Measurements from ENCODE around the gene KRTAP12-1. TPM values are rescaled to one million over a fixed set of nuclear protein-coding genes. Genes with fewer than 3 reads are reported as not detected.

Gene KRTAP12-1
- total RNA-seq, 2 donors from 2014 or later, result not detected

- Histone ChIP-seq H3K9me3 (no peaks in the 10 kb centered on the region), H3K4me1 (no peaks in the 10 kb centered on the region), H3K27me3 (peaks cover 0 to 6% of the 10 kb centered on the region in 2 donors), H3K36me3 (replicated peaks in 1 of 2; ENCODE audit: insufficient read depth in 1 of 2, low read depth in 2 of 2) (no peaks in the 10 kb centered on the region), H3K4me3 (no peak overlapping the region), H3K27ac (no peak overlapping the region)
- ATAC-seq (no peak), DNase-seq (no peak)
- TF ChIP-seq POLR2A (IDR thresholded peaks at IDR 0.05), result no peak
- TF ChIP-seq, protein P1, sequence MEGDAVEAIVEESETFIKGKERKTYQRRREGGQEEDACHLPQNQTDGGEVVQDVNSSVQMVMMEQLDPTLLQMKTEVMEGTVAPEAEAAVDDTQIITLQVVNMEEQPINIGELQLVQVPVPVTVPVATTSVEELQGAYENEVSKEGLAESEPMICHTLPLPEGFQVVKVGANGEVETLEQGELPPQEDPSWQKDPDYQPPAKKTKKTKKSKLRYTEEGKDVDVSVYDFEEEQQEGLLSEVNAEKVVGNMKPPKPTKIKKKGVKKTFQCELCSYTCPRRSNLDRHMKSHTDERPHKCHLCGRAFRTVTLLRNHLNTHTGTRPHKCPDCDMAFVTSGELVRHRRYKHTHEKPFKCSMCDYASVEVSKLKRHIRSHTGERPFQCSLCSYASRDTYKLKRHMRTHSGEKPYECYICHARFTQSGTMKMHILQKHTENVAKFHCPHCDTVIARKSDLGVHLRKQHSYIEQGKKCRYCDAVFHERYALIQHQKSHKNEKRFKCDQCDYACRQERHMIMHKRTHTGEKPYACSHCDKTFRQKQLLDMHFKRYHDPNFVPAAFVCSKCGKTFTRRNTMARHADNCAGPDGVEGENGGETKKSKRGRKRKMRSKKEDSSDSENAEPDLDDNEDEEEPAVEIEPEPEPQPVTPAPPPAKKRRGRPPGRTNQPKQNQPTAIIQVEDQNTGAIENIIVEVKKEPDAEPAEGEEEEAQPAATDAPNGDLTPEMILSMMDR (IDR thresholded peaks at IDR 0.05), result no peak
- 56 to 63% methylated on average over 6 of the region's 6 CpGs for WGBS, 2 donors
- intact Hi-C loops (cut with DNase I), result no loop called here
Observed at GRCh38 chr21:44718571-44718970, 36.6 kb upstream of the KRTAP12-1 start.

- DNase-seq (no peak), ATAC-seq (no peak)
- H3K36me3 ChIP-seq (replicated peaks in 1 of 2; ENCODE audit: insufficient read depth in 1 of 2, low read depth in 2 of 2), result no peaks in the 10 kb centered on the region
- H3K4me3 ChIP-seq, result no peak overlapping the region
- H3K4me1 ChIP-seq, result no peaks in the 10 kb centered on the region
- H3K9me3 ChIP-seq, result no peaks in the 10 kb centered on the region
- no peak for TF ChIP-seq POLR2A (IDR thresholded peaks at IDR 0.05)
- TF ChIP-seq, protein P1 (IDR thresholded peaks at IDR 0.05), result no peak
- peaks cover 0 to 1% of the 10 kb centered on the region in 2 donors for H3K27me3 ChIP-seq
- WGBS, 2 donors, result 34 to 43% methylated on average over 2 of the region's 2 CpGs
- no peak overlapping the region for H3K27ac ChIP-seq
- intact Hi-C loops (cut with DNase I), result no loop called here
Observed at GRCh38 chr21:44718093-44718492, 36.1 kb upstream of the KRTAP12-1 start.

GRCh38 chr21:44716984-44717383 is 35.0 kb upstream of the KRTAP12-1 start:
- Histone ChIP-seq H3K4me1 (no peaks in the 10 kb centered on the region), H3K36me3 (replicated peaks in 1 of 2; ENCODE audit: insufficient read depth in 1 of 2, low read depth in 2 of 2) (no peaks in the 10 kb centered on the region), H3K9me3 (no peaks in the 10 kb centered on the region), H3K27ac (no peak overlapping the region), H3K4me3 (no peak overlapping the region), H3K27me3 (peaks cover 0 to 5% of the 10 kb centered on the region in 2 donors)
- intact Hi-C loops (cut with DNase I), result no loop called here
- TF ChIP-seq, protein P1 (IDR thresholded peaks at IDR 0.05), result no peak
- TF ChIP-seq POLR2A (IDR thresholded peaks at IDR 0.05), result no peak
- ATAC-seq (no peak), DNase-seq (no peak)

DNA sequence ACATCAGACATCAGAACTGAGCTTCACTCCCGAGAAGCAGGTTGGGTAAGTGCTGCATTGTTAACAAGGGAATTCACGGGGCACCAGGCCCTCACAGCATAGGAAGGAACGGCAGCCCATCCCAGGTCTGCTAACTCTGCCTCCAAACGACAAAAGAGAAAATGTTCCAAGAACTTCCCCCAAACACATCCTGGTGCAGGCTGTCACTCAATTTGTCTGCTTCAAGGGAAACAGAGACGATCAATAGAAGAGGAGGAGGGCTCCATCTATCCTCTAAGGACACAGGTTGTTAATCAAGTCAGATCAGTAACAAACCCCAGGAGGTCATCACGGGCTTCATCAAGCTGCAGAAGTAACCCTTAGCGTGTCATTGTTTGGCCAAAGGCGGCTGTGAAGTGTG is 32.9 kb upstream of the KRTAP12-1 start:
- Histone ChIP-seq H3K27me3 (peaks cover 0 to 7% of the 10 kb centered on the region in 2 donors), H3K4me1 (peaks cover 7% of the 10 kb centered on the region), H3K4me3 (no peak overlapping the region), H3K9me3 (no peaks in the 10 kb centered on the region), H3K36me3 (replicated peaks in 1 of 2; ENCODE audit: insufficient read depth in 1 of 2, low read depth in 2 of 2) (no peaks in the 10 kb centered on the region), H3K27ac (no peak overlapping the region)
- TF ChIP-seq, protein P1 (IDR thresholded peaks at IDR 0.05), result no peak
- TF ChIP-seq POLR2A (IDR thresholded peaks at IDR 0.05), result no peak
- intact Hi-C loops (cut with DNase I), result no loop called here
- WGBS, 2 donors, result 15 to 27% methylated on average over 8 of the region's 8 CpGs
- no peak for DNase-seq
- ATAC-seq, result no peak

DNA sequence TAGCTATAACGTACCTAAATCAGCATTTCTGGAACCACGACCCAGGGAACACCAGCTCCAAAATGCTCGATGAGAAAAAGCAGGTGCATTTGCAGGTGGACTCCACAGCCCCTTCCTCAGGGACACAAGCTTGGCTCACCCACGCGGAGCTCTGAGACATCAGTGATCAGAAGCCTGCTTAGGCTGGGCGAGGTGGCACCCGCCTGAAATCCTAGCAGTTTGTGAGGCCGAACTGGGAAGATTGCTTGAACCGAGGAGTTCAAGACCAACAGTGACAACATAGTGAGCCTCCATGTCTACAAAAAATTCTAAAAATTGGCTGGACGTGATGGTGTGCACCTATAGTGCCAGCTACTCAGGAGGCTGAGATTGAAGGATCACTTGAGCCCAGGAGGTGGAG is 31.9 kb upstream of the KRTAP12-1 start:
- DNase-seq (no peak), ATAC-seq (no peak)
- intact Hi-C loops (cut with DNase I), result no loop called here
- WGBS, 2 donors, result 64 to 77% methylated on average over 5 to 10 of the region's 10 CpGs
- H3K36me3 ChIP-seq (replicated peaks in 1 of 2; ENCODE audit: insufficient read depth in 1 of 2, low read depth in 2 of 2), result no peaks in the 10 kb centered on the region
- H3K27me3 ChIP-seq, result peaks cover 0 to 16% of the 10 kb centered on the region in 2 donors
- H3K9me3 ChIP-seq, result no peaks in the 10 kb centered on the region
- TF ChIP-seq, protein P1 (IDR thresholded peaks at IDR 0.05), result no peak
- TF ChIP-seq POLR2A (IDR thresholded peaks at IDR 0.05), result no peak
- no peak overlapping the region for H3K27ac ChIP-seq
- H3K4me3 ChIP-seq, result no peak overlapping the region
- H3K4me1 ChIP-seq, result peaks cover 13% of the 10 kb centered on the region

Data from body of pancreas (tissue), 4 donors.